ENCODE data around the gene TMEM87B.

TMEM87B gene

DNA sequence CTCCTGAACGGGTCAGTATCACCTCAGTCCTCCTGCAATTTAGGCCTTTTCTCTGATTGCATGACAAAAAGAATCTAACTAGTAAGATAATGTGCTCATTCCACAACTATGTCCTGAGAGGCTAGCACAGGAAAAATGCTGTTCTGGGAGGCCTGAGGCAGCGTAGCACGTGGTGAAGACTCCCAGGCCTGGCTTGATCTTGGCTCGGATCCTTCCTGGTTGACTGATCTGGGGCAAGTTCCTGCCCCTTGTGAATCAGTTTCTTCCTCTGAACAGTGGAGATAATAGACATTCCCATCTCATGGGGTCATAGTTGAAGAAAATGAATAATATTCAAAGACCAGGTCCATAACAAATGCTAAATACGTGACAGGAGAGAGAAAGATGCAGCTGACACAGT lies 95.4 kb downstream of the TMEM87B start:
- no peak for DNase-seq (ENCODE audit: low read depth in 1 of 2, low spot score in 1 of 2)

GRCh38 chr2:112150851-112151250 lies 95.8 kb downstream of the TMEM87B start:
- no peak for DNase-seq (ENCODE audit: low read depth in 1 of 2, low spot score in 1 of 2)

DNA sequence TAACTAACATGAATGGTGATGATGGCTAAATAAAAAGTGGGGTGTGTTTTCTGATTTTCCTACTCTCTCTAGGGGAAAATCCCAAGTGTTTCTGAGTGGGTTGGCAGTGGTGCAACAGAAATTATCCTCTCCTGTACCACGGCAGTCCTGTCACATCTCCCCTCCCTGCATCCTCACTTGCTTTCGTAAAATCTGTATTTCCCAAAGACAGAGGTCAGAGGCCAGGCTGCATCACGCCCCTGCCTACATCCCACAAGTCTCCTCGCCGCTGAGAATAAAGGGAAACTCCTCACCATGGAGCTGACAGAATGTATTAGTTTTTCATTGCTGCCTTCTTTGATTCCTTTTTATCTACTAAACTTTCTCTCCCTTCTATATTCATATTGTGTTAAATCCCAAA lies 96.2 kb downstream of the TMEM87B start:
- no peak for DNase-seq (ENCODE audit: low read depth in 1 of 2, low spot score in 1 of 2)

GRCh38 chr2:112151701-112152440 lies 96.8 kb downstream of the TMEM87B start:
- no peak for DNase-seq (ENCODE audit: low read depth in 1 of 2, low spot score in 1 of 2)

DNA sequence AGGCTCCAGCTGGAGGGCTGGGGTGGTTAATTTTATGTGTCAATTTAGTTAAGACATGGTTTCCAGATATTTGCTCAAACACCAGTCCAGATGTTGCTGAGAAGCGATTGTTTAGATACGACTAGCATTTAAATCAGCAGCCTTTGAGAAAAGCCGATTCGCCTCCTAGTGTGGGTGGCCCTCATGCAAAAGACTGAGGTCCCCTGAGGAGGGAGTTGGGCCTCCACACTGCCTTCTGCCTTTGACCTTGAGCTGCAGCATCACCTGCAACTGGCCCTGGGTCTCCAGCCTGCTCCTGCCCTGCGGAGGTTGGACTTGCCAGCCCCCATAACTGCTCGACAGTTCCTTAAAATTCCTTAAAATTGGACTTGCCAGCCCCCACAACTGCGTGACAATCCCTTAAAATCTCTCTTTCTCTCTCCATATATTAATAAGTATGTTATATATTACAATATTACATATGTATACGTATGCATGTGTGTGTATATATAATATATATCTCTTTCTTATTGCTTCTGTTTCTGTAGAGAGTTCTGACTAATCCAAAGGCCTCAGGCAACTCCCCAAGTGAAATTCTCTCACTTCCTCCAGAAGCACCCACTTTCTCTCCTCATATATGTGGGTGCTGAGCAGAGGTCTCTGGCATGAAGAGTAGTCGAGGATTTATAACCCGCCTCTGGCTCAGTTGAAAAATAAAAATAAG lies 97.6 kb downstream of the TMEM87B start:
- DNase-seq (ENCODE audit: low read depth in 1 of 2, low spot score in 1 of 2): no peak

GRCh38 chr2:112153179-112153490 lies 98.1 kb downstream of the TMEM87B start:
- no peak for DNase-seq (ENCODE audit: low read depth in 1 of 2, low spot score in 1 of 2)

- no peak for DNase-seq (ENCODE audit: low read depth in 1 of 2, low spot score in 1 of 2)
Observed at GRCh38 chr2:112153501-112153900, 98.4 kb downstream of the TMEM87B start.

GRCh38 chr2:112154246-112155117 lies 99.4 kb downstream of the TMEM87B start:
- DNase-seq (ENCODE audit: low read depth in 1 of 2, low spot score in 1 of 2): no peak

DNA sequence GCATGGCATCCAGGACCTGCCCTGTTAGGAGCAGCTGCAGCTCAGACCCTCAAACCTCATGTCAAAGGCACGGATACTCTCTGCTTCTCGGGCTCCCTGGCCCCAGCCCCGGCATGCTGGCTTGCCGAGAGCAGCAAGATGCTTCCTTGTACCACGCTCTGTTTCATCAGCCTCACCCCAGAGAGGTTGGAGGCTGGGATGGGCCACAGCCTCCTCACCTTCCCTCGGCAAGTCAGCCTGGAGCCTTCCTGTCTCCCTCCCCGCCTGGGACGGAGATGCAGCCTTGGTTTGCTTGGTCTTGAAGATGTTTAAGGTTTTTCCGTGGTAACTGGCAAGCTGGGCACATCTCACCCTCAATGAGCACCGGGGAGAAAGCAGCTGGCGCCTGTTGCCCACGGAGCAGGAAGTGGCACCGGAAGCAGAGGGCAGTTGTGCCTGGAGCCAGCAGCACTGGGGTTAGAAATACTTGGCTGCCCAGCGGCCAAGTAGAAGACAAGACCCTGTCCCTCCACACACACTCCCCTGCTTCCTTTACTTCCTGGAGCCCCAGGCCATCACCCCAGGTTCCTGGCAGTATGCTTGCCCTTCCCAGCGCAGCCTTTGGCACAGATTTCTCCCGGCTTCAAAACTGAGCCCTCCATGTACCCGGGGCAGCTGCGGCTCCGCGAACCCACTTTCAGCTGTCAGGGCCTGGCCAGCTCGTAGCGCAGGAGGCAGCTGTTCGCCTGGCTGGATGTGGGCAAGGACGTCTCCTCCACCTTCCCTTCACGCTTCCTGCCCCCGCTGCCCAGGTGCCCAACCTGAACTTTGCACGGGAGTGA lies 100.5 kb downstream of the TMEM87B start:
- no peak for DNase-seq (ENCODE audit: low read depth in 1 of 2, low spot score in 1 of 2)

DNA sequence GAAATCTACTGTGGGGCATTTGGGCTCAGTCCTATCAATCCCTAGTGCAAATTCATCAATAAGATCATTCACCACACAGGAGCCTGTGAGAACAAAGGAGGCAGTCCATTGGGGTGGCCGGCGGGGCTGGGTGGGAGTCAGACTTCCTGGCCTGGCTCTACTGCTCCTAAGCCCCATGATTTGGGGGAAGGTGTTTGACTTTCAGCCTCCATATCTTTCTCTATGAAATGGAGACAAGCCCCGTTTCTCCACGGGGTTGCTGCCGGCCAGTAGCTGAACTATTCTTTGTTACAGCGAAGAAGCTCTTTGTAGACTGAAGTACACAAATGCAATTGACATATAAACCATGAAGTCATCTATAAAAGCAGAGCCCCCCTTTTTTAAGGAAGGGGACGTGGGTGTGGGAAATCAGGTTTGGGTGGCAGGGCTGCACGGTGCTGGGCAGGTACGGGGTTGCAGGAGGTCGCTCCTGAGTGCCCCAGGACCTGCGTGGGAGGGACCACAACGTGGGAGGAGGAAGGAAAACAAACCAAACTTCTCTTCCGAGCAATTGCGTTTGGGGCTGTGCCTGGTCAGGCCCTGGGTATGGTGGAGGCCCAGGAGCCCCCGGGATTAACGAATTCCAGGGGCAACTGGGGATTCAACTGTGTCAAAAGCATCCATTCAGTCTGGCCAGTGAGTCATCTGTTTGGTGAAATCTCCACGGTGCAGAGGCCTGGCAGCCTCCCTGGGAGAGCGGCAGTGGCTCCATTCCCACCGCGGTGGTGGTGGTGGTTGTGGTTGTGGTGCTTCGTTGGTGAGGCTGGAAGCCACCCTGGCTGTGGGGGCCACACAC lies 101.3 kb downstream of the TMEM87B start:
- no peak for DNase-seq (ENCODE audit: low read depth in 1 of 2, low spot score in 1 of 2)

DNA sequence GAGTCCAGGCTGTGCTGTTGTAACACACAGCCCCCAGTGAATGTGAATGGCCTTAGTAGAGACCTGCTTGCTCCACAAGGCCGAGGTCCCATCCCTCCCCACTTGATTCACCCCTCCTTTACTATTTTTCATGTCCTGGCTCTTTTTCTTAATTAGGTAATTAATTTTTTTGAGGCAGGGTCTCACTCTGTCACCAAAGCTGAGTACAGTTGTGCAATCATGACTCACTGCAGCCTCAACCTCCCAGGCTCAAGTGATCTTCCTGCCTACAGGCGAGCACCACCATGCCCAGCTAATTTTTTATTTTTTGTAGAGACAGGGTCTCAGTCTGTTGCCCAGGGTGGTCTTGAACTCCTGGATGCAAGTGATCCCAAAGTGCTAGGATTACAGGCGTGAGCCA lies 102.4 kb downstream of the TMEM87B start:
- DNase-seq (ENCODE audit: low read depth in 1 of 2, low spot score in 1 of 2): no peak

- DNase-seq (ENCODE audit: low read depth in 1 of 2, low spot score in 1 of 2): no peak
Observed at GRCh38 chr2:112159454-112159921, 104.4 kb downstream of the TMEM87B start.

- no peak for DNase-seq (ENCODE audit: low read depth in 1 of 2, low spot score in 1 of 2)
Observed at GRCh38 chr2:112160283-112161250, 105.5 kb downstream of the TMEM87B start.

DNA sequence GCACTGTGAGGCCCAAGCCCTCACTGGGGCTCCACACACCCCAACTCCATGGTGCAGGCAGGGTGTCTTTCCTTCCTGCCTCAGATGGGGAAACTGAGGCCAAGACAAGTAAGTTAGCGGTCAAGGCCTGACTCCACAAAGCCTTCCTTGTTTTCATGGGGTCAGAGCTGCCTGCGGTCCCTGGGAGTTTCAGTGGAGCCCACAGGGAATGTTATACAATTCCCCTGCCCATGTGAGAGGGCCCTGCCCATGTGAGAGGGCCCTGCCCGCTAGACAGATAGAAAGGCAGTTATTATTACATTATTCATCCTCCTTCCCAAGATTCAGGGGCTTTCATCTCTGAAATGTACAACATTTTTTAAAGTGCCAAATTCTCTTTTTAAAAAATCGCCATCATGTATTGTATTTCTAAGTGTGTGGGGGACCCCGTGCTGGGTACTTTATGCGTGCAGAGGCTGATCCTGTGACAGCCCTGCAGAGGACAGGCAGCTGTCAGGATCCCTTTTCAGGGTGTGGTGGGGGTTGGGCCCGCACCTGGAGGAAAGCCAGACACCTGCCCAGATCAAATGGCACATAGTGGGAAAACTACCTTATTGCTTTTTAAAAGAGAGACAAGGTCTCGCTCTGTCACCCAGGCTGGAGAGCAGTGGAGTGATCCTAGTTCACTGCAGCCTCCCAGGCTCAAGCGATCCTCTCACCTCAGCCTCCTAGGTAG lies 106.5 kb downstream of the TMEM87B start:
- no peak for DNase-seq (ENCODE audit: low read depth in 1 of 2, low spot score in 1 of 2)

DNA sequence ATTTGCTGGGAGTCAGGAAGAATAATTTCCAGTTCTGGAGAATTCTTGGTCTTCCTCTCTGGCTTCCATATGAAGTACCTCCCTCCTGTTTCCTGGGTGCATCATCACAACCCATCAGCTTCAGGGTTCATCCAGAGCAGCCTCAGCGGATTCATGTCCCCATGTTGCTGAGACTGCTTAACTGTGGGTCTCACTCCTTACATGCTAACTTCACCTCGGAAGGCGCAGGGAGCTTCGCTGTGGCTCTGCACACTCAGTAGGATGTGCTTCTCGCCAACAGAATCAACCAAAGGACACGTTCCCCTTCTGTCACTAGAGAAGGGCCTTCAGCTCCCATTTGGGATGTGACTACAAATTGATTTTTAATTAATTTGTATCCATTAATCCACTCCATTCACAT lies 107.3 kb downstream of the TMEM87B start:
- no peak for DNase-seq (ENCODE audit: low read depth in 1 of 2, low spot score in 1 of 2)

GRCh38 chr2:112162956-112163355 lies 107.9 kb downstream of the TMEM87B start:
- DNase-seq (ENCODE audit: low read depth in 1 of 2, low spot score in 1 of 2): no peak

- DNase-seq (ENCODE audit: low read depth in 1 of 2, low spot score in 1 of 2): no peak
Observed at GRCh38 chr2:112163541-112163981, 108.5 kb downstream of the TMEM87B start.

DNA sequence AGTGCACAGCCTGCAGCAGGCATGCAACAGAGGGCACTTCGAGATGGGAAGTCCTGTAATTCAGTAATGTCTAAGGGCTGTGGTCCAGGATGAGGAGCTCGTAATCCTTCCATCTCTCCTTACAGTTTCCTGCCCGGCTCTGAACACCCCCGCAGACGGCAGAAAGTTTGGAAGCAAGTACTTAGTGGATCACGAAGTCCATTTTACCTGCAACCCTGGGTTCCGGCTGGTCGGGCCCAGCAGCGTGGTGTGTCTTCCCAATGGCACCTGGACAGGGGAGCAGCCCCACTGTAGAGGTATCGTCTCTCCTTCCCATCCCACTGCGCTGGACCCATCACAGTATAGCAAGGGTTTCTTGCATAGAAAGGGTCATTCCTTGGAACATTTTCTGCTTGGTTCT lies 109.8 kb downstream of the TMEM87B start:
- DNase-seq (ENCODE audit: low read depth in 1 of 2, low spot score in 1 of 2): no peak
